Measurements from ENCODE around the gene AUP1.

The AUP1 gene

GRCh38 chr2:74496997-74497776, 32.3 kb downstream of the AUP1 start:
- no peaks in the 10 kb centered on the region for H3K9me2 ChIP-seq (replicated peaks; ENCODE audit: control insufficient read depth, low read length)

GRCh38 chr2:74495440-74495839, 34.1 kb downstream of the AUP1 start:
- Histone ChIP-seq H3K4me3 (ENCODE audit: low read length) (no peak overlapping the region), H3K36me3 (ENCODE audit: control insufficient read depth, low read length) (peaks cover 29% of the 10 kb centered on the region), H3K4me1 (ENCODE audit: control insufficient read depth, low read length) (peaks cover 6% of the 10 kb centered on the region; the same call in 1 of the 2 replicates), H3K9me2 (replicated peaks; ENCODE audit: control insufficient read depth, low read length) (no peaks in the 10 kb centered on the region), H3F3A (ENCODE audit: control insufficient read depth, insufficient read depth) (no peaks in the 10 kb centered on the region), H3K27me3 (ENCODE audit: control insufficient read depth, low read length) (peaks cover 30% of the 10 kb centered on the region), H3K79me2 (ENCODE audit: control insufficient read depth, low read length) (no peaks in the 10 kb centered on the region), H3K4me2 (ENCODE audit: low read length) (no peak overlapping the region), H4K20me1 (ENCODE audit: control insufficient read depth, insufficient read depth, low read depth, low read length) (no peaks in the 10 kb centered on the region), H3K9me3 (ENCODE audit: control insufficient read depth, insufficient read depth, low read length) (no peaks in the 10 kb centered on the region), H3K27ac (ENCODE audit: low read depth, low read length) (no peak overlapping the region)
- TF ChIP-seq CTCF (IDR thresholded peaks at IDR 0.05; ENCODE audit: low read depth, low read length, poor library complexity, severe bottlenecking), result no peak
- no peak for TF ChIP-seq EZH2phosphoT487 (IDR thresholded peaks at IDR 0.05; ENCODE audit: borderline replicate concordance, low read length)

More at GRCh38 chr2:74496997-74497776, 32.3 kb downstream of the AUP1 start:
- TF ChIP-seq CTCF (IDR thresholded peaks at IDR 0.05; ENCODE audit: low read depth, low read length, poor library complexity, severe bottlenecking) (no peak), EZH2phosphoT487 (IDR thresholded peaks at IDR 0.05; ENCODE audit: borderline replicate concordance, low read length) (no peak)
- H3K4me2 ChIP-seq (ENCODE audit: low read length), result no peak overlapping the region; the same call in 1 of the 2 replicates
- H3K27ac ChIP-seq (ENCODE audit: low read depth, low read length), result no peak overlapping the region
- peaks cover 15% of the 10 kb centered on the region for H3K36me3 ChIP-seq (ENCODE audit: control insufficient read depth, low read length)
- H3K79me2 ChIP-seq (ENCODE audit: control insufficient read depth, low read length), result no peaks in the 10 kb centered on the region
- no peak overlapping the region for H3K4me3 ChIP-seq (ENCODE audit: low read length)
- peaks cover 47% of the 10 kb centered on the region for H3K27me3 ChIP-seq (ENCODE audit: control insufficient read depth, low read length)
- H3K9me3 ChIP-seq (ENCODE audit: control insufficient read depth, insufficient read depth, low read length), result no peaks in the 10 kb centered on the region
- H3F3A ChIP-seq (ENCODE audit: control insufficient read depth, insufficient read depth), result no peaks in the 10 kb centered on the region
- no peaks in the 10 kb centered on the region for H4K20me1 ChIP-seq (ENCODE audit: control insufficient read depth, insufficient read depth, low read depth, low read length)
- H3K4me1 ChIP-seq (ENCODE audit: control insufficient read depth, low read length), result peaks cover 6% of the 10 kb centered on the region; the same call in 1 of the 2 replicates

- Histone ChIP-seq H3K9me3 (ENCODE audit: control insufficient read depth, insufficient read depth, low read length) (no peaks in the 10 kb centered on the region), H3K4me2 (ENCODE audit: low read length) (no peak overlapping the region), H3K4me1 (ENCODE audit: control insufficient read depth, low read length) (peaks cover 4% of the 10 kb centered on the region; the same call in 1 of the 2 replicates), H3K79me2 (ENCODE audit: control insufficient read depth, low read length) (no peaks in the 10 kb centered on the region), H4K20me1 (ENCODE audit: control insufficient read depth, insufficient read depth, low read depth, low read length) (no peaks in the 10 kb centered on the region), H3K9me2 (replicated peaks; ENCODE audit: control insufficient read depth, low read length) (no peaks in the 10 kb centered on the region), H3K36me3 (ENCODE audit: control insufficient read depth, low read length) (peaks cover 29% of the 10 kb centered on the region), H3F3A (ENCODE audit: control insufficient read depth, insufficient read depth) (no peaks in the 10 kb centered on the region), H3K27me3 (ENCODE audit: control insufficient read depth, low read length) (peaks cover 11% of the 10 kb centered on the region), H3K27ac (ENCODE audit: low read depth, low read length) (no peak overlapping the region), H3K4me3 (ENCODE audit: low read length) (no peak overlapping the region)
- TF ChIP-seq EZH2phosphoT487 (IDR thresholded peaks at IDR 0.05; ENCODE audit: borderline replicate concordance, low read length), result no peak
- no peak for TF ChIP-seq CTCF (IDR thresholded peaks at IDR 0.05; ENCODE audit: low read depth, low read length, poor library complexity, severe bottlenecking)
Observed at GRCh38 chr2:74493546-74493945, 36.0 kb downstream of the AUP1 start.
